Neural progenitor cell (in vitro differentiated cells): Measurements from ENCODE around the gene UBALD2.

ENCODE experiments used
- CTCF ChIP-seq: fragments of 200-600 bp; sonication (generic); IDR thresholded peaks from 2 replicates; pipeline ENCODE4 v1.5.1; 2017; ENCODE audit warnings: antibody characterized with exemption, mild to moderate bottlenecking
- EZH2 ChIP-seq: fragments of 200-600 bp; sonication (generic); IDR thresholded peaks from 2 replicates; pipeline ENCODE4 v1.6.1; 2017; ENCODE audit warnings: antibody characterized with exemption, mild to moderate bottlenecking, moderate library complexity
- EZH2phosphoT487 ChIP-seq: fragments of 200-600 bp; sonication (generic); IDR thresholded peaks from 2 replicates; pipeline ENCODE4 v1.6.1; 2017; ENCODE audit warnings: antibody characterized with exemption

GRCh38 chr17:76262732-76263344 lies 2.3 kb upstream of the UBALD2 start:
- TF ChIP-seq CTCF: no peak
- no peak for TF ChIP-seq EZH2
- no peak for TF ChIP-seq EZH2phosphoT487
